ENCODE measurements around the gene TPH1. TPM values are rescaled to one million over a fixed set of nuclear protein-coding genes. Genes with fewer than 3 reads are reported as not detected.

The TPH1 gene
- total RNA-seq, 1 donor, result under 0.01 TPM

DNA sequence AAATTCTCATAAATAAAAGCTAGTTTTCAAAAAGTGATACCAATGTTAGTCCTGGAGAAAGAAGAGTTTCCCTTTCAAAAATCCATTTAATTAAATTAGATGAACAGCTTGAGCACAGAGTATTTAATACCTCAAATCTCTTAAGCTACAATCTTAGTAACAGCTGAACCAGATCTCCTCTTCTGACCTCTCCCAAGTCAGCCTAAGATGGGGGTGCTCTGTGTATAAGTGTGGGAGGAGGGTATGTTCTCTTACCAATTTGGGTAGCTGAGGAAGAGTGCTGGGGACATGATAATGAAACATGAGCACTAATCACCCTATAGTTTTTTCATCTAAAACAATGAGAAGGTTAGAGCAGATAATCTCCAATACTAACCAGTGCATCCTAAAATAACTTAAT, 9.6 kb downstream of the TPH1 start:
- no peak overlapping the region for H3K4me3 ChIP-seq (ENCODE audit: low read depth, low read length)
- TF ChIP-seq, protein P1, sequence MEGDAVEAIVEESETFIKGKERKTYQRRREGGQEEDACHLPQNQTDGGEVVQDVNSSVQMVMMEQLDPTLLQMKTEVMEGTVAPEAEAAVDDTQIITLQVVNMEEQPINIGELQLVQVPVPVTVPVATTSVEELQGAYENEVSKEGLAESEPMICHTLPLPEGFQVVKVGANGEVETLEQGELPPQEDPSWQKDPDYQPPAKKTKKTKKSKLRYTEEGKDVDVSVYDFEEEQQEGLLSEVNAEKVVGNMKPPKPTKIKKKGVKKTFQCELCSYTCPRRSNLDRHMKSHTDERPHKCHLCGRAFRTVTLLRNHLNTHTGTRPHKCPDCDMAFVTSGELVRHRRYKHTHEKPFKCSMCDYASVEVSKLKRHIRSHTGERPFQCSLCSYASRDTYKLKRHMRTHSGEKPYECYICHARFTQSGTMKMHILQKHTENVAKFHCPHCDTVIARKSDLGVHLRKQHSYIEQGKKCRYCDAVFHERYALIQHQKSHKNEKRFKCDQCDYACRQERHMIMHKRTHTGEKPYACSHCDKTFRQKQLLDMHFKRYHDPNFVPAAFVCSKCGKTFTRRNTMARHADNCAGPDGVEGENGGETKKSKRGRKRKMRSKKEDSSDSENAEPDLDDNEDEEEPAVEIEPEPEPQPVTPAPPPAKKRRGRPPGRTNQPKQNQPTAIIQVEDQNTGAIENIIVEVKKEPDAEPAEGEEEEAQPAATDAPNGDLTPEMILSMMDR (IDR thresholded peaks at IDR 0.05; ENCODE audit: insufficient read depth, low read depth, low read length), result no peak
- no peak for DNase-seq (ENCODE audit: low read depth)

DNA sequence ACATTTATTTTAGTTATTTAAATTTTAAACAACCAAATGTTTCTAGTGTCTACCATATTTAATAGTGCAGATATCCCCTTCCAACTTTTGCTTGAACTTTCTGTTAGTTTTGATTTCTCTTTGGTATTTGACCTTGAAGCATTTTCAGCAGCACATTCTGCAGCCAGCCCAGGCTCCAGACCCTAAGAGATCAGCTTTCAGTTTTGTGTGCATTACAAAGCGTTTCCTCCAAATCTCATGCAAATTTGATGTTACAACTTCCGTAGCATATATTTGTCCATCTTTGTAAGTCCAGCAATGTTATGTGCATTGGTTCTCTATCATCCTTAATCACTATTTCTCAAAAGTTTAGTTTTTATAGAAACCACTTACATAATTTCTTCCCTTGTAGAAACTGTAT, 18.6 kb downstream of the TPH1 start:
- no peak for DNase-seq (ENCODE audit: low read depth)
- no peak overlapping the region for H3K4me3 ChIP-seq (ENCODE audit: low read depth, low read length)
- TF ChIP-seq, protein P1 (IDR thresholded peaks at IDR 0.05; ENCODE audit: insufficient read depth, low read depth, low read length), result no peak

DNA sequence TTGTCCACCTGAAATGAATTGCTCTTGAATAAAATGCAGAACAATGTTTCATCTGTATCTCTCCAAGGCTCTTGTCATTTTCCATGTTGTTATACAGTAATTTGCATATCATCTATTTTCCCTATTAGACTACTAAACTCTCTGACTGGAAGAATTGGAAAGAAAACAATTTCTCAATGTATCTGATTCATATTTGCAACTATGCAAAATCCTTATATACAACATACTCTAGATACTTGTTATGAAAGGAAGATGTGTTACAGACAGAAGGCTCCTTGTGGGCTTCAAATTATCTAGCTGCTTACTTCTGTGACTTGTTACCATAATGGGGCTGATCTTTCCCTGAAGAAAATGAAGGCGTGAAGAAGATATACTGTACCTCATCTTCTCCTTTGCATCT, 23.6 kb downstream of the TPH1 start:
- TF ChIP-seq, protein P1 (IDR thresholded peaks at IDR 0.05; ENCODE audit: insufficient read depth, low read depth, low read length), result no peak
- H3K4me3 ChIP-seq (ENCODE audit: low read depth, low read length), result no peak overlapping the region
- no peak for DNase-seq (ENCODE audit: low read depth)

DNA sequence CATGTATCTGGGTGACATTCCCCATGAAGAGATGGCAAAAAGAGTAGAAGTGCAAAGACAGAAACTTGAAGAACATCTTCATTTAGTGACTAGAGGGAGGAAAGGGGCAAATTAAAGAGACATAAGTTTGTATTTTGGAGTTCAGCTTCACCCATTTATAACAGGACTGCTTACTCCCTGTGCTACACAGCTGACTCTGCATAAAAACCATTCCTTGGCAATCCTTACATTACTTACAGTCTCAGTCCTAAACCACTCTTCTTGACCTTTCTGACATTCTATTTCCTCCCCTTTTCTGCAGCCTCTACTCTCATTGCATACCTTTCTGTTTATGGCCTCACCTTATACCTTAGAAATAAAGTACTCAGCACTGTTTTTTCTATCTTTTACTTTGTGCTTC, 26.4 kb downstream of the TPH1 start:
- TF ChIP-seq, protein P1 (IDR thresholded peaks at IDR 0.05; ENCODE audit: insufficient read depth, low read depth, low read length), result no peak
- no peak for DNase-seq (ENCODE audit: low read depth)
- H3K4me3 ChIP-seq (ENCODE audit: low read depth, low read length), result no peak overlapping the region

DNA sequence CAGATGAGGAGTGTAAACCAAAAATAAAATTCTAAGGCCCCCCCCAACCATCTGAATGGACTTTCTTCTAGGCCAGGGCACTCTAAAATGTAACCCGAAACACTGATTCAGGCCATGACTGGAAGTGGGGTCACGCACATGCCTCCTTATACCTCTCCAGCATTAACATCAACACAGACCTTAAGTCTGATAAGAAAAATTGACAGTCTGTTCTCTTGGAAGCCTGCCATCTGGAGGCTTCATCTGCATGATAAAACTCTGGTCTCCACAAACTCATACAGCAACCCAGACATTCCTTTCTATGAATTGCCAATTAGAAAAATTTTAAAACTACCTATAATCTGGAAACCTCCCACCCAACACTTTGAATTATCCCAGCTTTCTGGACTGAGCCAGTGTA, 29.3 kb downstream of the TPH1 start:
- TF ChIP-seq, protein P1 (IDR thresholded peaks at IDR 0.05; ENCODE audit: insufficient read depth, low read depth, low read length), result no peak
- H3K4me3 ChIP-seq (ENCODE audit: low read depth, low read length), result no peak overlapping the region
- no peak for DNase-seq (ENCODE audit: low read depth)

DNA sequence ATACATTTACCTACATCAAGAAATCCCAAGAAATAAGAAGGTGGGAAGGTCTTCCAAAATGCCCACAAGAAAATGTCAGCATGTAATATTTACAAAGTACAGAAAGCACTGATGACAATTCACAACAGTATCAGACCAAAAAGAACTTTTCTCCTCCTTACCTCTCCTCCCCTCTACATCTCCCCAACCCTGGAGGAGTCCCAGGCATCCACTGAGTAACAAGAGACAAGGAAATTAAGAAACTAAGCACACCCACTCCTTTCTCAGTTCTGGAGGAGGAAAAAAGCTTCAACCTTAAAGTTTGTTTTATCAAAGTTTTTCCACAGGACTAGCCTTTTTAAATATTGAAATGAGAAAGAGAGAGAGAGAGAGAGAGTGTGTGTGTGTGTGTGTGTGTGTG, 31.2 kb downstream of the TPH1 start:
- no peak for DNase-seq (ENCODE audit: low read depth)
- H3K4me3 ChIP-seq (ENCODE audit: low read depth, low read length), result no peak overlapping the region
- TF ChIP-seq, protein P1 (IDR thresholded peaks at IDR 0.05; ENCODE audit: insufficient read depth, low read depth, low read length), result no peak

DNA sequence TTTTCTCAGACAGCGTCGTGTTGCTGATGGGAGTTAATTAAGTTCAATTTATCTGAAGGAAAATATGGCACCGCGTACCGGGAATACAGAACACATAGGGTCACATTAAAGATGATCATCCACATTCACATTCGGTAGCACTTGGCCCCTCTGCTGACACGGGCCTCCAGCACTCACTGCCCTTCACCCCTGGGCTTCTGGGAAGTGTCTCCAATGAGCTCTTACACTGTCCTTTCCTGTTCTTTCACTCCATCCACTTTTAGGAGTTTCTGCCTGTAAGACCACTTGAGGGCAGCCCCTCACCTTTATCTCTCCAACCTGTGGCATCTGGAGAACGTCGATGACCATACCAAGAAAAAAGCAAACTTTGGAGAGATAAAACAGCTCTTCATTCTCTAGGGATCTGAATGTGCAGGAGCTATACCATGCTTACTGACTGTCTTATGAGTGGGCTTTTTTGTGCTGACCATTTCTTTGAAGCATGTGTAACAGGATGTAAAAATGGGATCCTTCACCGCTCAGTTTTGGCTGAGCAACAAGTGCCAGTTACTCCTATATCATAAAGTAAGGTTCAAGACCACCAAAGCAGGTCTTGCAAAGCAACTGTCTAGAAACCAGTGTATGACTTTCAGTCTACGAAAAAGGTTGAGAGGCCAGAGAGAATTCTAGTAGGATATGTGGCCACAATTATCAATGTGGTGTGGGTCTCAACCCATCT, 32.1 kb downstream of the TPH1 start:
- no peak for DNase-seq (ENCODE audit: low read depth)
- peak overlapping the region; percentile 88 for H3K4me3 ChIP-seq (ENCODE audit: low read depth, low read length)
- TF ChIP-seq, protein P1 (IDR thresholded peaks at IDR 0.05; ENCODE audit: insufficient read depth, low read depth, low read length), result no peak
